GM23338 (cell line): Measurements from ENCODE around the gene MAMLD1. TPM values are rescaled to one million over a fixed set of nuclear protein-coding genes. Genes with fewer than 3 reads are reported as not detected.

ENCODE experiments used
- ATAC-seq: fragments of 200-7000 bp; cut with Tn5 transposase; 3 replicates; pipeline ENCODE4 v1.9.1; 2020
- DNase-seq: peaks from one replicate; pipeline ENCODE4 v3.0.0-alpha.2; 2015; ENCODE audit warnings: low spot score
- H2AFZ ChIP-seq: fragments of 200-600 bp; sonication (generic); 2 replicates; pipeline ENCODE4 v1.8.0; 2016; ENCODE audit warnings: antibody characterized with exemption, mild to moderate bottlenecking, moderate library complexity
- H3F3A ChIP-seq: fragments of 200-600 bp; sonication (generic); replicated peaks from 2 replicates; pipeline ENCODE4 v1.8.0; 2017; ENCODE audit warnings: antibody characterized with exemption, mixed run types, low read depth
- H3K27ac ChIP-seq: fragments of 200-600 bp; sonication (generic); 2 replicates; pipeline ENCODE4 v1.6.1; 2016; ENCODE audit warnings: low read depth
- H3K27me3 ChIP-seq: fragments of 200-600 bp; sonication (generic); 2 replicates; pipeline ENCODE4 v1.8.0; 2016; ENCODE audit warnings: mild to moderate bottlenecking, mixed run types, moderate library complexity; ENCODE audit not compliant: insufficient read depth
- H3K36me3 ChIP-seq: fragments of 200-600 bp; sonication (generic); 2 replicates; pipeline ENCODE4 v1.8.0; 2016; ENCODE audit warnings: mild to moderate bottlenecking; ENCODE audit not compliant: insufficient read depth
- H3K4me1 ChIP-seq: fragments of 200-600 bp; sonication (generic); 2 replicates; pipeline ENCODE4 v1.8.0; 2016; ENCODE audit warnings: mild to moderate bottlenecking, moderate library complexity; ENCODE audit not compliant: insufficient read depth
- H3K4me2 ChIP-seq: fragments of 200-600 bp; sonication (generic); 2 replicates; pipeline ENCODE4 v1.7.1; 2017; ENCODE audit warnings: mixed run types
- H3K4me3 ChIP-seq: fragments of 200-600 bp; sonication (generic); 2 replicates; pipeline ENCODE4 v1.6.1; 2016; ENCODE audit warnings: mixed run types
- H3K79me2 ChIP-seq: fragments of 200-600 bp; sonication (generic); replicated peaks from 2 replicates; pipeline ENCODE4 v1.8.0; 2017; ENCODE audit warnings: mild to moderate bottlenecking; ENCODE audit not compliant: insufficient read depth
- H3K9me2 ChIP-seq: fragments of 200-600 bp; sonication (generic); 2 replicates; pipeline ENCODE4 v1.8.0; 2017; ENCODE audit not compliant: insufficient read depth
- H4K20me1 ChIP-seq: fragments of 200-600 bp; sonication (generic); replicated peaks from 2 replicates; pipeline ENCODE4 v1.8.0; 2017; ENCODE audit warnings: mild to moderate bottlenecking; ENCODE audit not compliant: insufficient read depth
- H3K27ac Mint-ChIP-seq: 2 replicates; pipeline ENCODE4 v1.8.0; 2020; ENCODE audit warnings: inconsistent platforms, mild to moderate bottlenecking, moderate library complexity, mixed read lengths
- H3K27me3 Mint-ChIP-seq: 3 replicates; pipeline ENCODE4 v1.8.0; 2022; ENCODE audit warnings: low read depth, mild to moderate bottlenecking, moderate library complexity, mixed read lengths, inconsistent platforms; ENCODE audit not compliant: insufficient read depth, poor library complexity
- H3K36me3 Mint-ChIP-seq: 3 replicates; pipeline ENCODE4 v1.8.0; 2021; ENCODE audit warnings: low read depth, mild to moderate bottlenecking, inconsistent platforms, moderate library complexity, mixed read lengths
- H3K4me1 Mint-ChIP-seq: 3 replicates; pipeline ENCODE4 v1.8.0; 2020; ENCODE audit warnings: mild to moderate bottlenecking, inconsistent platforms, mixed read lengths
- H3K4me3 Mint-ChIP-seq: 3 replicates; pipeline ENCODE4 v1.8.0; 2021; ENCODE audit warnings: moderate library complexity, mild to moderate bottlenecking, inconsistent platforms, mixed read lengths
- H3K9me3 Mint-ChIP-seq: 3 replicates; pipeline ENCODE4 v1.8.0; 2020; ENCODE audit warnings: moderate library complexity, mild to moderate bottlenecking, inconsistent platforms, mixed read lengths
- CTCF ChIP-seq, 2 experiments: fragments of 200-600 bp in 1 of 2; sonication (generic) in 1 of 2; conservative IDR thresholded peaks; 2 replicates each; pipeline versions ENCODE4 v1.5.1 to v1.6.1; 2016 to 2017; ENCODE audit warnings: antibody characterized with exemption in 2 of 2, low read depth in 2 of 2, mild to moderate bottlenecking in 2 of 2, moderate library complexity in 1 of 2
- ETS1 ChIP-seq: IDR thresholded peaks from 2 replicates; pipeline ENCODE4 v1.6.1; 2016; ENCODE audit warnings: antibody characterized with exemption
- EZH2 ChIP-seq: fragments of 200-600 bp; sonication (generic); IDR thresholded peaks from one replicate; pipeline ENCODE4 v1.8.0; 2017; ENCODE audit warnings: antibody characterized with exemption, mild to moderate bottlenecking, low read depth; ENCODE audit not compliant: unreplicated experiment
- EZH2phosphoT487 ChIP-seq: fragments of 200-600 bp; sonication (generic); IDR thresholded peaks from one replicate; pipeline ENCODE4 v1.8.1; 2018; ENCODE audit warnings: antibody characterized with exemption; ENCODE audit not compliant: unreplicated experiment
- JUNB ChIP-seq: IDR thresholded peaks from one replicate; pipeline ENCODE4 v1.6.1; 2016; ENCODE audit warnings: antibody characterized with exemption; ENCODE audit not compliant: unreplicated experiment
- NANOG ChIP-seq: IDR thresholded peaks from 2 replicates; pipeline ENCODE4 v1.6.1; 2016; ENCODE audit warnings: antibody characterized with exemption, borderline replicate concordance
- POLR2AphosphoS5 ChIP-seq: IDR thresholded peaks from 2 replicates; pipeline ENCODE4 v1.6.1; 2016; ENCODE audit warnings: antibody characterized with exemption, low read depth
- REST ChIP-seq: IDR thresholded peaks from one replicate; pipeline ENCODE4 v1.6.1; 2018; ENCODE audit warnings: antibody characterized with exemption; ENCODE audit not compliant: unreplicated experiment
- STAT1 ChIP-seq: IDR thresholded peaks from one replicate; pipeline ENCODE4 v1.6.1; 2016; ENCODE audit warnings: antibody characterized with exemption; ENCODE audit not compliant: unreplicated experiment
- ZNF114 ChIP-seq: fragments of 250-450 bp; sonication (Bioruptor Pico); IDR thresholded peaks from 2 replicates; pipeline ENCODE4 v1.5.0; 2020; ENCODE audit warnings: mild to moderate bottlenecking, moderate library complexity
- ZNF331 ChIP-seq: fragments of 250-450 bp; sonication (Bioruptor Pico); IDR thresholded peaks from 2 replicates; pipeline ENCODE4 v1.5.0; 2020; ENCODE audit warnings: low read depth, mild to moderate bottlenecking, moderate library complexity
- polyA plus RNA-seq: library from polyadenylated mRNA; unstranded; fragments of >200 nt; fragmentation: Nextera tagmentation; extraction: Ambion mirVana; gene quantifications from 2 replicates; pipeline ENCODE4 v1.2.1, GENCODE V29; 2016
- total RNA-seq: library from RNA; depleted of rRNA; stranded (reverse); fragments of >200 nt; shearing (Covaris generic); gene quantifications from 2 replicates; pipeline ENCODE4 v1.2.3, GENCODE V29; 2014

The MAMLD1 gene
- total and polyA plus RNA-seq, 2 experiments from 2014 or later = 0.13 to 0.21 TPM

GRCh38 chrX:150372756-150373155 is 9.6 kb downstream of the MAMLD1 start:
- Histone ChIP-seq H3K4me2 (no peak overlapping the region), H3K9me2 (no peaks in the 10 kb centered on the region), H3K36me3 (no peaks in the 10 kb centered on the region), H3F3A (no peaks in the 10 kb centered on the region), H2AFZ (no peak overlapping the region), H3K27me3 (no peaks in the 10 kb centered on the region), H3K4me1 (no peaks in the 10 kb centered on the region; the same call in 1 of the 2 replicates), H3K4me3 (no peak overlapping the region), H3K27ac (no peak overlapping the region), H3K79me2 (no peaks in the 10 kb centered on the region), H4K20me1 (no peaks in the 10 kb centered on the region)
- no peak overlapping the region for H3K4me3 Mint-ChIP-seq
- no peak for ATAC-seq
- DNase-seq = no peak
- no peak overlapping the region for H3K27ac Mint-ChIP-seq
- peaks cover 10% of the 10 kb centered on the region; the same call in 2 of the 3 replicates for H3K4me1 Mint-ChIP-seq
- no peaks in the 10 kb centered on the region for H3K36me3 Mint-ChIP-seq
- peaks cover 10% of the 10 kb centered on the region for H3K27me3 Mint-ChIP-seq
- H3K9me3 Mint-ChIP-seq = no peaks in the 10 kb centered on the region
- TF ChIP-seq EZH2 (no peak), POLR2AphosphoS5 (no peak), STAT1 (no peak), ETS1 (no peak), CTCF (conservative IDR thresholded peaks at IDR 0.05; ENCODE audit: low read depth in 2 of 2) (no peak), REST (no peak), ZNF331 (CRISPR knock-in tag) (no peak), NANOG (no peak), EZH2phosphoT487 (no peak), ZNF114 (CRISPR knock-in tag) (no peak), JUNB (no peak)
